HG03565 (cell line): ENCODE data around the gene TRAPPC2.
"Not testable (repeated sequence)": the region's sequence is repeated elsewhere in the genome, so short reads cannot be mapped to it uniquely, and the experiment has no call there.

ENCODE experiments used
- ATAC-seq: cut with Tn5 transposase; IDR thresholded peaks from one replicate; pipeline ENCODE4 v1.9.1; 2021; ENCODE audit warnings: mild to moderate bottlenecking, moderate library complexity; ENCODE audit not compliant: unreplicated experiment

TRAPPC2 gene

GRCh38 chrX:13699183-13699826 is 35.1 kb downstream of the TRAPPC2 start:
- peak; percentile 56 for ATAC-seq

- ATAC-seq = no peak
Observed at GRCh38 chrX:13698432-13698831, 36.0 kb downstream of the TRAPPC2 start.

- ATAC-seq = no peak
Observed at GRCh38 chrX:13697976-13698375, 36.4 kb downstream of the TRAPPC2 start.

- peak; percentile 47 for ATAC-seq
Observed at GRCh38 chrX:13697455-13697854, 37.0 kb downstream of the TRAPPC2 start.

GRCh38 chrX:13695601-13696115 is 38.8 kb downstream of the TRAPPC2 start:
- no peak for ATAC-seq

GRCh38 chrX:13694983-13695382 is 39.4 kb downstream of the TRAPPC2 start:
- no peak for ATAC-seq

GRCh38 chrX:13694359-13694758 is 40.1 kb downstream of the TRAPPC2 start:
- ATAC-seq = no peak

GRCh38 chrX:13693341-13693961 is 41.0 kb downstream of the TRAPPC2 start:
- ATAC-seq = no peak

GRCh38 chrX:13692771-13693231 is 41.6 kb downstream of the TRAPPC2 start:
- no peak for ATAC-seq

GRCh38 chrX:13691841-13692371 is 42.5 kb downstream of the TRAPPC2 start:
- no peak for ATAC-seq

- ATAC-seq = no peak
Observed at GRCh38 chrX:13690836-13691235, 43.6 kb downstream of the TRAPPC2 start.

- ATAC-seq = no peak
Observed at GRCh38 chrX:13689741-13690211, 44.6 kb downstream of the TRAPPC2 start.

- ATAC-seq = peak; percentile 47
Observed at GRCh38 chrX:13688958-13689740, 45.3 kb downstream of the TRAPPC2 start, which contains the start of gene RAB9A. Gene RAB9A, plus strand, starts transcription at chrX:13689128. Its CDS starts 19,619 bp downstream, at chrX:13708747.

- no peak for ATAC-seq
Observed at GRCh38 chrX:13688384-13688957, 45.9 kb downstream of the TRAPPC2 start.

GRCh38 chrX:13687203-13687602 is 47.2 kb downstream of the TRAPPC2 start:
- ATAC-seq = no peak

GRCh38 chrX:13685126-13685763 is 49.2 kb downstream of the TRAPPC2 start:
- ATAC-seq = no peak

GRCh38 chrX:13684361-13684760 is 50.1 kb downstream of the TRAPPC2 start:
- ATAC-seq = no peak

- no peak for ATAC-seq
Observed at GRCh38 chrX:13681595-13681994, 52.8 kb downstream of the TRAPPC2 start.

GRCh38 chrX:13679700-13680099 is 54.7 kb downstream of the TRAPPC2 start:
- not testable (repeated sequence) for ATAC-seq

GRCh38 chrX:13676885-13677284 is 57.5 kb downstream of the TRAPPC2 start:
- no peak for ATAC-seq
